Nephron (organoid): ENCODE data around the gene TEAD2.

ENCODE experiments used
- H3K27ac Mint-ChIP-seq, 3 experiments: 2 replicates each; pipeline ENCODE4 v1.8.0; 2020; ENCODE audit warnings: mixed read lengths in 3 of 3, mild to moderate bottlenecking in 2 of 3, moderate library complexity in 1 of 3
- H3K27me3 Mint-ChIP-seq: 2 replicates; pipeline ENCODE4 v1.8.0; 2021; ENCODE audit warnings: low read depth, mild to moderate bottlenecking, moderate library complexity, mixed read lengths
- H3K36me3 Mint-ChIP-seq: 2 replicates; pipeline ENCODE4 v1.8.0; 2020; ENCODE audit warnings: low read depth, mixed read lengths
- H3K4me1 Mint-ChIP-seq: 2 replicates; pipeline ENCODE4 v1.8.0; 2020; ENCODE audit warnings: mixed read lengths
- H3K4me3 Mint-ChIP-seq, 3 experiments: 2 replicates each; pipeline ENCODE4 v1.8.0; 2020; ENCODE audit warnings: mild to moderate bottlenecking in 3 of 3, mixed read lengths in 3 of 3, moderate library complexity in 2 of 3
- H3K9me3 Mint-ChIP-seq: 2 replicates; pipeline ENCODE4 v1.8.0; 2020; ENCODE audit warnings: mixed read lengths
- TF ChIP-seq, protein P1 (sequence below), 3 experiments: fragments of 200-600 bp; sonication (generic); IDR thresholded peaks; one replicate each; pipeline ENCODE4 v1.5.0; 2021; ENCODE audit warnings: antibody characterized with exemption in 3 of 3; ENCODE audit not compliant: unreplicated experiment in 3 of 3

The TEAD2 gene

DNA sequence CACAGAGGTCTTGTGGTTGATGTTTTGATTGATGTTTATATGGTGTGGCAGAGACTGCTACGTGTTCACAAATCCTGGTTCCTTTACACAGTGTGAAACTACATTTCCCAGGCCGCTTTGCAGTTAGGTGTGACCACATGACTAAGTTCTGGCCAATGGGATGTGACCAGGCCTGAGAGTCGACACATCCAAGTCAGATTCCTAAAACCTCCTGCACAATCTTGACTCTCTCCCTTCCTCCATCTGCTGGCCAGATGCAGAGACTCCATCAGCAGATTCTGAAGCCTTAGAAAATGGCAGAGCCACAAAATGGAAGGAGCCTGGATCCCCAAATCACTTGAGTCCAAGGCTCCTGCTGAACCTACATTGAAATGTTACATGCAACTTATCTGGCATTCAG is 14.4 kb downstream of the TEAD2 start:
- Mint-ChIP-seq H3K27ac (peak overlapping the region in 1 of 3 experiments; percentile 29), H3K9me3 (no peaks in the 10 kb centered on the region), H3K4me3 (no peak overlapping the region), H3K27me3 (no peaks in the 10 kb centered on the region), H3K4me1 (peaks cover 6% of the 10 kb centered on the region), H3K36me3 (peaks cover 92% of the 10 kb centered on the region)
- TF ChIP-seq, protein P1, sequence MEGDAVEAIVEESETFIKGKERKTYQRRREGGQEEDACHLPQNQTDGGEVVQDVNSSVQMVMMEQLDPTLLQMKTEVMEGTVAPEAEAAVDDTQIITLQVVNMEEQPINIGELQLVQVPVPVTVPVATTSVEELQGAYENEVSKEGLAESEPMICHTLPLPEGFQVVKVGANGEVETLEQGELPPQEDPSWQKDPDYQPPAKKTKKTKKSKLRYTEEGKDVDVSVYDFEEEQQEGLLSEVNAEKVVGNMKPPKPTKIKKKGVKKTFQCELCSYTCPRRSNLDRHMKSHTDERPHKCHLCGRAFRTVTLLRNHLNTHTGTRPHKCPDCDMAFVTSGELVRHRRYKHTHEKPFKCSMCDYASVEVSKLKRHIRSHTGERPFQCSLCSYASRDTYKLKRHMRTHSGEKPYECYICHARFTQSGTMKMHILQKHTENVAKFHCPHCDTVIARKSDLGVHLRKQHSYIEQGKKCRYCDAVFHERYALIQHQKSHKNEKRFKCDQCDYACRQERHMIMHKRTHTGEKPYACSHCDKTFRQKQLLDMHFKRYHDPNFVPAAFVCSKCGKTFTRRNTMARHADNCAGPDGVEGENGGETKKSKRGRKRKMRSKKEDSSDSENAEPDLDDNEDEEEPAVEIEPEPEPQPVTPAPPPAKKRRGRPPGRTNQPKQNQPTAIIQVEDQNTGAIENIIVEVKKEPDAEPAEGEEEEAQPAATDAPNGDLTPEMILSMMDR (IDR thresholded peaks at IDR 0.05; ENCODE audit: unreplicated experiment in 3 of 3): no peak

DNA sequence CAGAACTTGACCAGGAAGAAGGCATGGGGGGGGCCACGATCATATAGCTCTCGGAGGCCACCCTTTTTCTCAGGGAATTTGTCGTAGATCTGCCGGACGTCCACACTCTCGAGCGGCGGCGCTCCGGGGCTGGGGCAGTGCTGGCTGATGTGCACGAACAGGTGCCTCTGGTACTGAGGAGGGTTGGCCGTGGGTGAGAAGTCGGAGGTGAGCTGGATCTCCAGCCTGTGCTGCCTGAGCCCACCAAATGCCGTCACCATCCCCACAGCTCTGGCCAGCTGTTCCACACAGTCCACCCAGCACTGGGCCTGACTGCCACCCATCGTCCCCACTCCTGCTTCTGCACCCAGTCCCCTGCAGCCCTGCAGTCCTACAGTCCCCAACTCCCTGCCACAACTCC is 15.0 kb downstream of the TEAD2 start:
- TF ChIP-seq, protein P1 (IDR thresholded peaks at IDR 0.05; ENCODE audit: unreplicated experiment in 3 of 3): no peak
- Mint-ChIP-seq H3K4me3 (no peak overlapping the region), H3K36me3 (peaks cover 95% of the 10 kb centered on the region), H3K4me1 (peaks cover 10% of the 10 kb centered on the region), H3K9me3 (no peaks in the 10 kb centered on the region), H3K27ac (no peak overlapping the region), H3K27me3 (no peaks in the 10 kb centered on the region)

DNA sequence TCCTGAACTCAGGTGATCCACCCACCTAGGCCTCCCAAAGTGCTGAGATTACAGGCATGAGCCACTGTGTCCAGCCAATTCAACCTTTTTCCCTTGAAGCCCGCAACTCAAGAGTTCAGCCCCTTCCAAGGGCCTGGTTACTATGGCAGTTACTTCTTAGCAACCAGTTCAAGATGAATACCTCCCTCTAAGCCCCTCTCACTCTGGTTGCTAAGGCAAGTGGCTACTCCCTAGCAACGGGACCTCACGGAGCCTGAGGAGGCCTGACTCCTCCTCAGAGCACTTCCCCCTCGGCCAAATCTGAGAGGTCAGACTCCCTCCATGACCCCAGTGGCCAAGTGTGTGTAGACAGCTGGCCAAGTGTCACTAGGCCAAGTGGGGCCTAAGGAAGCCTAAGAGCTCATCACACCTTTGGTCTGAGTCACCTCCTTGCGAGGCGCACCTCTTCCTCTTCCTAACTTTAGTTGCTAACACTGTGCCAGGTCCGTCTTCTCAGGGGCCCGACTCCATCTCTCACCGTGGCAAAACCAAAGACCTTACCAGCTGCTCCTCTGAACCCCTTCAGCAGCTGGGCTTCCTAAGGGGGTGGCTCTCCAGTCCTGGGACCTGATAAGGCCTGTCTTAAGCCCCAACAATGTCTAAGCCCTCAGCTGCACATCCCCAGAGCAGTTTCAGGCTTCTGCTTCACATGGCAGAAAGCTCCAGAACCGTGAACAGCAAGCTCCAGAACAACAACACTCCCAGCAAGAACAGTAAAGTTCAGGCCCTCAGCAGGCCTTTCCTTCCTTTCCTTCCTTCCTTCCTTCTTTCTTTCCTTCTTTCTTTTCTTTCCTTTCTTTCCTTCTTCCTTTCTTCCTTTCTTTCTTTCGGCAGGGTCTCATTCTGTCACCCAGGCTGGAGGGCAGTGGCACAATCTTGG is 17.5 kb downstream of the TEAD2 start:
- Mint-ChIP-seq H3K27ac (peak overlapping the region in 1 of 3 experiments; percentile 51), H3K9me3 (no peaks in the 10 kb centered on the region), H3K27me3 (peaks cover 3% of the 10 kb centered on the region), H3K36me3 (peaks cover 93% of the 10 kb centered on the region), H3K4me3 (peak overlapping the region in 1 of 3 experiments; percentile 29), H3K4me1 (peaks cover 17% of the 10 kb centered on the region)
- TF ChIP-seq, protein P1 (IDR thresholded peaks at IDR 0.05; ENCODE audit: unreplicated experiment in 3 of 3): no peak

DNA sequence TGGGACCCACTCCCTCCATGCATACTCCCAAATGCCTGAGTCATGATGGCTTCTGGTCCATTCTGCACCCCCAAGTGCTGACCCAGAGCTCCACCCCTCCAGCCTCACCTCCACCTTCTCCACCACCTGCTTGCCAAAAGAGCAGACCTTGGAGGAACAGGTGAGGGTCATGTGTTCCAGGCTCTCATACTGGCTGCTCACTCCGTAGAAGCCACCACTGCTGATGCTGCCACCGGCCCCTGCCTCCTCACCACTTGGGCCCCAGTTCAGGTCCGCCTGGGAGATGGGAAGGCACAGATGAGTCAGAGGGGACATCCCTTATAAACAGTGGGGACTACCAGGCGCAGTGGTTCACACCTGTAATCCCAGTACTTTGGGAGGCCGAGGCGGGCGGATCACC is 19.1 kb downstream of the TEAD2 start:
- Mint-ChIP-seq H3K4me1 (peaks cover 25% of the 10 kb centered on the region), H3K36me3 (peaks cover 79% of the 10 kb centered on the region), H3K9me3 (no peaks in the 10 kb centered on the region), H3K4me3 (no peak overlapping the region), H3K27ac (peak overlapping the region in 1 of 3 experiments; percentile 3), H3K27me3 (peaks cover 9% of the 10 kb centered on the region)
- TF ChIP-seq, protein P1 (IDR thresholded peaks at IDR 0.05; ENCODE audit: unreplicated experiment in 3 of 3): no peak

DNA sequence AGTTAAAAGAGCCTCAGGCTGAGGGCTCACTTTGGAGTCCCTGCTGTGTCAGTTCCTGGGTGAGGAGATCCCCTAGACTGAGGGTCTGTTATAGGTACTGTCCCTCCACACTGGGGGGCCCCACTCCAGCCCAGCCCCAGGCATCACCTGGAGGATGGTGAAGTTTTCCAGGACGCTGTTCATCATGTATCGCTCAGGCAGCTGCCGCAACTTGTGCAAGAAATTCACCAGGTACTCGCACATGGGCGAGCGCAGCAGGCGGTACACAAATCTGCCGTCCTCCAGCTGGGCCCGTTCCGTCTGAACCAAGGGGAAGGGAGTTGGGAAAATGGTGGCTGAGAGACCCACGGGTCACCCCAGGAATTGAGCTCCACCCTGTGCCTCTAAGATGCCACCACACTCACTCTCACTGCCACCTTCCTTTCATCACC is 19.9 kb downstream of the TEAD2 start:
- no peaks in the 10 kb centered on the region for H3K9me3 Mint-ChIP-seq
- H3K4me3 Mint-ChIP-seq: no peak overlapping the region
- H3K36me3 Mint-ChIP-seq: peaks cover 71% of the 10 kb centered on the region
- no peak overlapping the region for H3K27ac Mint-ChIP-seq
- TF ChIP-seq, protein P1 (IDR thresholded peaks at IDR 0.05; ENCODE audit: unreplicated experiment in 3 of 3): no peak
- peaks cover 25% of the 10 kb centered on the region for H3K4me1 Mint-ChIP-seq
- H3K27me3 Mint-ChIP-seq: peaks cover 9% of the 10 kb centered on the region
